HepG2 (cell line): Measurements from ENCODE around the gene KLHDC8B. TPM values are rescaled to one million over a fixed set of nuclear protein-coding genes. Genes with fewer than 3 reads are reported as not detected.
A peak's percentile ranks its signal among the peaks of the same experiment; 100 is the strongest.

Source experiments
- ARID2 ChIP-seq: sonication (generic); formaldehyde crosslinking; IDR thresholded peaks from 2 replicates; pipeline ENCODE4 v1.8.1; 2022; ENCODE audit warnings: mild to moderate bottlenecking, missing genetic modification reagents, borderline replicate concordance
- BHLHE40 ChIP-seq: IDR thresholded peaks from 2 replicates; pipeline ENCODE4 v1.6.1; 2011; ENCODE audit warnings: low read length, improper control_type of control experiment
- FOXO1 ChIP-seq: sonication (generic); formaldehyde crosslinking; IDR thresholded peaks from 2 replicates; pipeline ENCODE4 v1.4.0; 2020; ENCODE audit warnings: missing genetic modification reagents
- HNF4G ChIP-seq, 2 experiments: sonication (generic) in 1 of 2; formaldehyde crosslinking in 1 of 2; IDR thresholded peaks; 2 replicates each; pipeline versions ENCODE4 v1.4.0 to v1.6.1; 2011 to 2020; ENCODE audit warnings: borderline replicate concordance in 2 of 2, low read depth in 2 of 2, mild to moderate bottlenecking in 2 of 2, low read length in 1 of 2, missing genetic modification reagents in 1 of 2, moderate library complexity in 1 of 2
- ISX ChIP-seq: sonication (generic); formaldehyde crosslinking; conservative IDR thresholded peaks from 2 replicates; pipeline ENCODE4 v1.5.0; 2020; ENCODE audit warnings: missing genetic modification reagents
- JARID2 ChIP-seq: sonication (generic); formaldehyde crosslinking; IDR thresholded peaks from 2 replicates; pipeline ENCODE4 v1.8.1; 2023; ENCODE audit warnings: missing genetic modification reagents, inconsistent platforms; ENCODE audit not compliant: insufficient replicate concordance
- KAT7 ChIP-seq: IDR thresholded peaks from 2 replicates; pipeline ENCODE4 v1.6.1; 2018; ENCODE audit warnings: borderline replicate concordance, missing compliant biosample characterization
- MTA3 ChIP-seq: sonication (generic); formaldehyde crosslinking; IDR thresholded peaks from 2 replicates; pipeline ENCODE4 v1.4.0; 2020; ENCODE audit warnings: missing genetic modification reagents
- NKX3-1 ChIP-seq: sonication (generic); formaldehyde crosslinking; IDR thresholded peaks from 2 replicates; pipeline ENCODE4 v1.5.0; 2020; ENCODE audit warnings: missing genetic modification reagents
- NPAS2 ChIP-seq: sonication (generic); formaldehyde crosslinking; IDR thresholded peaks from 2 replicates; pipeline ENCODE4 v1.8.0; 2022; ENCODE audit warnings: mild to moderate bottlenecking, missing genetic modification reagents, borderline replicate concordance
- PCBP2 ChIP-seq: fragments of 200-400 bp; formaldehyde crosslinking; optimal IDR thresholded peaks from 2 replicates; pipeline ENCODE3; 2018; ENCODE audit warnings: low read length, low read depth; ENCODE audit not compliant: poor library complexity, severe bottlenecking
- PHF20 ChIP-seq: sonication (generic); formaldehyde crosslinking; IDR thresholded peaks from 2 replicates; pipeline ENCODE4 v1.5.0; 2020; ENCODE audit warnings: mild to moderate bottlenecking, missing genetic modification reagents
- PRMT3 ChIP-seq: sonication (generic); formaldehyde crosslinking; IDR thresholded peaks from 2 replicates; pipeline ENCODE4 v1.8.1; 2022; ENCODE audit warnings: low read depth, mild to moderate bottlenecking, moderate library complexity, missing genetic modification reagents, borderline replicate concordance
- REPIN1 ChIP-seq: sonication (generic); formaldehyde crosslinking; IDR thresholded peaks from 2 replicates; pipeline ENCODE4 v1.8.0; 2022; ENCODE audit warnings: missing genetic modification reagents, low read depth, mild to moderate bottlenecking, borderline replicate concordance
- RXRA ChIP-seq: sonication (generic); formaldehyde crosslinking; IDR thresholded peaks from 2 replicates; pipeline ENCODE4 v1.5.1; 2020; ENCODE audit warnings: missing genetic modification reagents
- SAFB2 ChIP-seq: sonication (generic); formaldehyde crosslinking; IDR thresholded peaks from 2 replicates; pipeline ENCODE4 v1.5.1; 2020; ENCODE audit warnings: missing genetic modification reagents, low read depth, mild to moderate bottlenecking, borderline replicate concordance
- SKI ChIP-seq: fragments of 450-650 bp; IDR thresholded peaks from one replicate; pipeline ENCODE4 v1.6.1; 2018; ENCODE audit warnings: mild to moderate bottlenecking; ENCODE audit not compliant: partially characterized antibody
- SP2 ChIP-seq: sonication (generic); formaldehyde crosslinking; IDR thresholded peaks from 2 replicates; pipeline ENCODE4 v1.5.1; 2020; ENCODE audit warnings: mild to moderate bottlenecking, missing genetic modification reagents
- STAT5B ChIP-seq: sonication (generic); formaldehyde crosslinking; IDR thresholded peaks from 2 replicates; pipeline ENCODE4 v1.4.0; 2020; ENCODE audit warnings: missing genetic modification reagents
- ZBTB10 ChIP-seq: sonication (generic); formaldehyde crosslinking; IDR thresholded peaks from 2 replicates; pipeline ENCODE4 v1.4.0; 2020; ENCODE audit warnings: missing genetic modification reagents, borderline replicate concordance
- ZNF160 ChIP-seq: sonication (generic); formaldehyde crosslinking; IDR thresholded peaks from 2 replicates; pipeline ENCODE4 v1.8.0; 2022; ENCODE audit warnings: mild to moderate bottlenecking, inconsistent platforms, missing genetic modification reagents
- ZNF282 ChIP-seq: fragments of 450-650 bp; IDR thresholded peaks from 2 replicates; pipeline ENCODE4 v1.6.1; 2018; ENCODE audit not compliant: partially characterized antibody
- ZNF570 ChIP-seq: sonication (generic); formaldehyde crosslinking; IDR thresholded peaks from 2 replicates; pipeline ENCODE4 v1.4.0; 2020; ENCODE audit warnings: mild to moderate bottlenecking, missing genetic modification reagents, borderline replicate concordance
- ZNF589 ChIP-seq: sonication (generic); formaldehyde crosslinking; conservative IDR thresholded peaks from 2 replicates; pipeline ENCODE4 v1.8.0; 2022; ENCODE audit warnings: mild to moderate bottlenecking, moderate library complexity, missing genetic modification reagents
- ZNF737 ChIP-seq: sonication (generic); formaldehyde crosslinking; IDR thresholded peaks from 2 replicates; pipeline ENCODE4 v1.5.0; 2020; ENCODE audit warnings: missing genetic modification reagents, mild to moderate bottlenecking, borderline replicate concordance
- ZNF766 ChIP-seq: sonication (generic); formaldehyde crosslinking; IDR thresholded peaks from 2 replicates; pipeline ENCODE4 v1.5.0; 2020; ENCODE audit warnings: missing genetic modification reagents, borderline replicate concordance
- ZNF772 ChIP-seq: sonication (generic); formaldehyde crosslinking; IDR thresholded peaks from 2 replicates; pipeline ENCODE4 v1.5.0; 2020; ENCODE audit warnings: mild to moderate bottlenecking, missing genetic modification reagents
- ZNF83 ChIP-seq: sonication (generic); formaldehyde crosslinking; IDR thresholded peaks from 2 replicates; pipeline ENCODE4 v1.4.0; 2020; ENCODE audit warnings: missing genetic modification reagents, mild to moderate bottlenecking, borderline replicate concordance
- ZNF878 ChIP-seq: sonication (generic); formaldehyde crosslinking; IDR thresholded peaks from 2 replicates; pipeline ENCODE4 v1.8.1; 2023; ENCODE audit warnings: mild to moderate bottlenecking, missing genetic modification reagents, moderate library complexity
- ZNF891 ChIP-seq: sonication (generic); formaldehyde crosslinking; IDR thresholded peaks from 2 replicates; pipeline ENCODE4 v1.5.0; 2020; ENCODE audit warnings: mild to moderate bottlenecking, missing genetic modification reagents
- polyA plus RNA-seq, 8 experiments: library from polyadenylated mRNA; depleted of rRNA in 3 of 8; stranded (reverse) in 7 of 8; unstranded in 1 of 8; fragments of >200 nt; fragmentation: Illumina TruSeq in 4 of 8; extraction: Trizol in 4 of 8; gene quantifications; 2 replicates each; pipeline versions ENCODE4 v1.2.1 to v1.2.3, GENCODE V29; 2011 to 2016; ENCODE audit warnings: low read depth in 4 of 8, missing spikeins in 1 of 8, mixed read lengths in 1 of 8; ENCODE audit not compliant: insufficient read depth in 1 of 8
- total RNA-seq, 5 experiments: library from RNA; depleted of rRNA; stranded (reverse); fragments of >200 nt; fragmentation: Illumina TruSeq; extraction: Trizol; gene quantifications; 2 replicates each; pipeline ENCODE4 v1.2.3, GENCODE V29; 2016; ENCODE audit warnings: low read depth in 1 of 5

Gene KLHDC8B
- total and polyA plus RNA-seq, 2 of the 13 experiments (the other 11 are each of a cell fraction or from before 2014, with no cell fraction given) = 17.2 to 17.8 TPM

- TF ChIP-seq STAT5B (CRISPR knock-in tag) (no peak), ZNF737 (CRISPR knock-in tag) (no peak), KAT7 (peak; percentile 81; the same call in 1 of the 2 replicates), RXRA (peak; percentile 67), SP2 (CRISPR knock-in tag) (peak; percentile 21; the same call in 1 of the 2 replicates), ZNF589 (CRISPR knock-in tag) (no peak), ZNF878 (CRISPR knock-in tag) (no peak; the same call in 1 of the 2 replicates), ZNF891 (CRISPR knock-in tag) (peak; percentile 88), SKI (no peak), ISX (CRISPR knock-in tag) (no peak), SAFB2 (CRISPR knock-in tag) (peak; percentile 83), BHLHE40 (peak; percentile 64), PHF20 (CRISPR knock-in tag) (peak; percentile 60; the same call in 1 of the 2 replicates), HNF4G (IDR thresholded peaks at IDR 0.05; ENCODE audit: borderline replicate concordance, low read depth, low read length) (no peak), HNF4G (CRISPR knock-in tag; IDR thresholded peaks at IDR 0.05; ENCODE audit: borderline replicate concordance, low read depth) (peak; percentile 62; the same call in 1 of the 2 replicates), ZBTB10 (peak; percentile 82; the same call in 1 of the 2 replicates), ZNF772 (CRISPR knock-in tag) (peak; percentile 66), NKX3-1 (CRISPR knock-in tag) (no peak), NPAS2 (no peak), ZNF766 (peak; percentile 79), REPIN1 (CRISPR knock-in tag) (no peak), ZNF282 (no peak), ZNF570 (CRISPR knock-in tag) (no peak), ZNF160 (CRISPR knock-in tag) (peak; percentile 55; the same call in 1 of the 2 replicates), FOXO1 (CRISPR knock-in tag) (no peak), ARID2 (CRISPR knock-in tag) (no peak), MTA3 (CRISPR knock-in tag) (no peak), ZNF83 (CRISPR knock-in tag) (no peak), PRMT3 (CRISPR knock-in tag) (no peak), JARID2 (CRISPR knock-in tag) (no peak), PCBP2 (no peak)
These were observed at the start of gene KLHDC8B (continued) for GRCh38 chr3:49171119-49171774.
